HepG2 (cell line): ENCODE results near the gene GPA33. TPM values are rescaled to one million over a fixed set of nuclear protein-coding genes. Genes with fewer than 3 reads are reported as not detected.

Experiments
- ATAC-seq: fragments of 200-7000 bp; cut with Tn5 transposase; 3 replicates; pipeline ENCODE4 v1.9.1; 2020; ENCODE audit warnings: mild to moderate bottlenecking, moderate library complexity
- BruUV-seq: library from RNA; stranded (reverse); fragments of 400-500 nt; replicated peaks from 2 replicates; lab custom pipeline; 2021; lab: Mats Ljungman, UMichigan
- CTCF ChIA-PET: fragments of 300-600 bp; formaldehyde crosslinking; extraction: SDS; loops from one replicate; lab custom pipeline; 2021; ENCODE audit warnings: low total read pairs, inconsistent platforms, low intra/inter-chr PET ratio; lab: Yijun Ruan, JAX
- POLR2A ChIA-PET: fragments of 350-600 bp; sonication (Branson Sonifier 250); formaldehyde crosslinking; loops from one replicate; lab custom pipeline; 2020; ENCODE audit warnings: antibody characterized with exemption, inconsistent platforms; lab: Yijun Ruan, JAX
- DNase-seq: peaks from one replicate; pipeline ENCODE4 v3.0.0-alpha.2; 2015; ENCODE audit warnings: low spot score
- FAIRE-seq: peaks from 3 replicates; lab custom pipeline; 2011; peaks lifted over from hg19 to GRCh38; lab: Jason Lieb, UNC
- H2AFZ ChIP-seq: one replicate; pipeline ENCODE4 v1.6.1; 2011; ENCODE audit warnings: low read length, inconsistent platforms
- H3K27ac ChIP-seq: fragments of 300-600 bp; 3 replicates; pipeline ENCODE4 v1.8.0; 2011; ENCODE audit warnings: mixed run types, mild to moderate bottlenecking, mixed read lengths, low read length, inconsistent platforms; ENCODE audit not compliant: insufficient read depth; ENCODE audit errors: extremely low read length
- H3K27me3 ChIP-seq, 2 experiments: fragments of 200-600 bp in 1 of 2; 2 replicates in 1 of 2; 3 replicates in 1 of 2; pipeline versions ENCODE4 v1.6.0 to v1.8.0; 2011; ENCODE audit warnings: low read length in 2 of 2, mild to moderate bottlenecking in 2 of 2, moderate library complexity in 2 of 2, inconsistent platforms in 1 of 2; ENCODE audit not compliant: insufficient read depth in 2 of 2, control insufficient read depth in 1 of 2
- H3K36me3 ChIP-seq, 2 experiments: fragments of 200-600 bp in 1 of 2; replicated peaks in 1 of 2; 2 replicates in 1 of 2; 3 replicates in 1 of 2; pipeline versions ENCODE4 v1.5.1 to v1.8.0; 2011; ENCODE audit warnings: low read length in 2 of 2, inconsistent platforms in 1 of 2; ENCODE audit not compliant: insufficient read depth in 2 of 2, control insufficient read depth in 1 of 2
- H3K4me1 ChIP-seq: 2 replicates; pipeline ENCODE4 v1.5.1; 2012; ENCODE audit warnings: low read length, inconsistent platforms; ENCODE audit not compliant: insufficient read depth
- H3K4me2 ChIP-seq: 2 replicates; pipeline ENCODE4 v1.6.0; 2011; ENCODE audit warnings: low read depth, low read length, inconsistent platforms
- H3K4me3 ChIP-seq, 3 experiments: fragments of 200-600 bp in 1 of 3; sonication (generic), shearing (Covaris generic) in 1 of 3; replicated peaks in 1 of 3; 2 replicates each; pipeline ENCODE4 v1.5.1; 2011 to 2016; ENCODE audit warnings: low read length in 3 of 3, inconsistent platforms in 2 of 3, low read depth in 2 of 3, mild to moderate bottlenecking in 2 of 3, control low read depth in 1 of 3, mixed read lengths in 1 of 3; ENCODE audit not compliant: insufficient read depth in 1 of 3
- H3K79me2 ChIP-seq: one replicate; pipeline ENCODE4 v1.6.1; 2011; ENCODE audit warnings: low read length, inconsistent platforms; ENCODE audit not compliant: insufficient read depth
- H3K9ac ChIP-seq: 2 replicates; pipeline ENCODE4 v1.6.0; 2011; ENCODE audit warnings: mild to moderate bottlenecking, low read depth, low read length, inconsistent platforms; ENCODE audit not compliant: insufficient read depth
- H3K9me3 ChIP-seq: 2 replicates; pipeline ENCODE4 v1.5.1; 2012; ENCODE audit warnings: mild to moderate bottlenecking, low read length
- H4K20me1 ChIP-seq: 2 replicates; pipeline ENCODE4 v1.6.0; 2011; ENCODE audit warnings: inconsistent platforms, mild to moderate bottlenecking, low read length, moderate library complexity; ENCODE audit not compliant: insufficient read depth
- ATF3 ChIP-seq: sonication (generic); formaldehyde crosslinking; IDR thresholded peaks from 2 replicates; pipeline ENCODE4 v1.4.0; 2020; ENCODE audit warnings: missing genetic modification reagents
- DZIP1 ChIP-seq: sonication (generic); formaldehyde crosslinking; IDR thresholded peaks from 2 replicates; pipeline ENCODE4 v1.5.0; 2020; ENCODE audit warnings: mild to moderate bottlenecking, missing genetic modification reagents
- GTF2F1 ChIP-seq: fragments of 150-350 bp; IDR thresholded peaks from 2 replicates; pipeline ENCODE4 v1.6.1; 2014; ENCODE audit warnings: low read length
- HNF4A ChIP-seq: sonication (generic); formaldehyde crosslinking; IDR thresholded peaks from 2 replicates; pipeline ENCODE4 v1.4.0; 2020; ENCODE audit warnings: missing genetic modification reagents
- NPAS2 ChIP-seq: sonication (generic); formaldehyde crosslinking; IDR thresholded peaks from 2 replicates; pipeline ENCODE4 v1.8.0; 2022; ENCODE audit warnings: mild to moderate bottlenecking, missing genetic modification reagents, borderline replicate concordance
- SP5 ChIP-seq: IDR thresholded peaks from 2 replicates; pipeline ENCODE4 v1.6.1; 2016; ENCODE audit warnings: low read depth, borderline replicate concordance
- ZNF33B ChIP-seq: sonication (generic); formaldehyde crosslinking; IDR thresholded peaks from 2 replicates; pipeline ENCODE4 v1.5.1; 2020; ENCODE audit warnings: mild to moderate bottlenecking, missing genetic modification reagents
- ZSCAN25 ChIP-seq: sonication (generic); formaldehyde crosslinking; IDR thresholded peaks from 2 replicates; pipeline ENCODE4 v1.8.0; 2022; ENCODE audit warnings: mild to moderate bottlenecking, missing genetic modification reagents
- WGBS: methylation state at CpG from one replicate; pipeline ENCODE4 v1.1.6; 2017; ENCODE audit warnings: low lambda C conversion rate; 5-methylcytosine and 5-hydroxymethylcytosine counted together
- in situ Hi-C: cut with HindIII; loops from 2 replicates; pipeline ENCODE4 v1.10.0; 2017; ENCODE audit warnings: low pct_unique_long_range_greater_than_20kb; ENCODE audit not compliant: extremely low pct_ligation_motif_present
- intact Hi-C: fragments of 100-400 bp; cut with micrococcal nuclease; formaldehyde crosslinking; loops from one replicate; pipeline ENCODE4 v1.10.0; 2022; ENCODE audit not compliant: unreplicated experiment
- polyA plus RNA-seq, 8 experiments: library from polyadenylated mRNA; depleted of rRNA in 3 of 8; stranded (reverse) in 7 of 8; unstranded in 1 of 8; fragments of >200 nt; fragmentation: Illumina TruSeq in 4 of 8; extraction: Trizol in 4 of 8; gene quantifications; 2 replicates each; pipeline versions ENCODE4 v1.2.1 to v1.2.3, GENCODE V29; 2011 to 2016; ENCODE audit warnings: low read depth in 4 of 8, missing spikeins in 1 of 8, mixed read lengths in 1 of 8; ENCODE audit not compliant: insufficient read depth in 1 of 8
- total RNA-seq, 5 experiments: library from RNA; depleted of rRNA; stranded (reverse); fragments of >200 nt; fragmentation: Illumina TruSeq; extraction: Trizol; gene quantifications; 2 replicates each; pipeline ENCODE4 v1.2.3, GENCODE V29; 2016; ENCODE audit warnings: low read depth in 1 of 5
- TF ChIP-seq, protein P1 (sequence below): sonication (generic); formaldehyde crosslinking; IDR thresholded peaks from 2 replicates; pipeline ENCODE4 v1.4.0; 2020; ENCODE audit warnings: missing genetic modification reagents, mild to moderate bottlenecking, borderline replicate concordance

GPA33 gene
- total and polyA plus RNA-seq, 2 of the 13 experiments (the other 11 are each of a cell fraction or from before 2014, with no cell fraction given) = not detected

DNA sequence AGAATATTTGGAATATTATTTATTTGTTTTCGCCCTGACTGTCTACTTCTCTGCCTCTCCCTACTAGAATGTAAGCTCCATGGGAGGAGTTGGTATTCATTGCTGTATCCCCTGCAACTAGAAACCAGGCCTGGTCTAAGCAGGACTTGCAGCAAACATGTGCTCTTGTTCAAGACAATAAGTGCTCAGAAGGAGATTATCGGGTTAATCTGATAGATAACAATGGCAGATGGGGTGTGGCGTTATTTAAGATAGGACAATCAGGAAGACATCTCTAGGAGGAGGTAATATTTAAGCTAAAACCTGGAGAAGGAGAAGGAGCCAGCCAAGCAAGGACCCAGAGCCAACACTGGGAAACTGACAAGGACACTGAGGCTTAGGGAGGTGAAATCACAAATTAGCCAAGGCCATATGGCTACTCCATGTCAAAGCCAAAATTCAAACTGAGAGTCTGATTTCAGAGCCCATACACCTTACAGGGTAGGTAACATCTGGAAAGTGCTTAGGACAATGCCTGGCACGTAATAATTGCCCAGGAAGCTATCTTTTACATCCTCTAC lies 45.2 kb upstream of the GPA33 start:
- FAIRE-seq = no peak
- POLR2A ChIA-PET = no interaction called here
- Histone ChIP-seq H3K36me3 (no peaks in the 10 kb centered on the region), H3K4me3 (no peak overlapping the region), H3K9ac (no peak overlapping the region)
- no TSS peak for BruUV-seq
- in situ Hi-C loops = no loop called here
- TF ChIP-seq HNF4A (CRISPR knock-in tag) (no peak), NPAS2 (CRISPR knock-in tag) (no peak), ATF3 (CRISPR knock-in tag) (no peak), ZSCAN25 (CRISPR knock-in tag) (no peak), GTF2F1 (no peak), SP5 (no peak), ZNF33B (CRISPR knock-in tag) (no peak), DZIP1 (CRISPR knock-in tag) (no peak)
- TF ChIP-seq, protein P1, sequence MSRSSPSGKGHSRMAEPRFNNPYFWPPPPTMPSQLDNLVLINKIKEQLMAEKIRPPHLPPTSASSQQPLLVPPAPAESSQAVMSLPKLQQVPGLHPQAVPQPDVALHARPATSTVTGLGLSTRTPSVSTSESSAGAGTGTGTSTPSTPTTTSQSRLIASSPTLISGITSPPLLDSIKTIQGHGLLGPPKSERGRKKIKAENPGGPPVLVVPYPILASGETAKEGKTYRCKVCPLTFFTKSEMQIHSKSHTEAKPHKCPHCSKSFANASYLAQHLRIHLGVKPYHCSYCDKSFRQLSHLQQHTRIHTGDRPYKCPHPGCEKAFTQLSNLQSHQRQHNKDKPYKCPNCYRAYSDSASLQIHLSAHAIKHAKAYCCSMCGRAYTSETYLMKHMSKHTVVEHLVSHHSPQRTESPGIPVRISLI = no peak
- TF ChIP-seq, all 625 proteins: peak for 0
- no peaks in the 10 kb centered on the region for H3K9me3 ChIP-seq
- CTCF ChIA-PET = no interaction called here
- no peak overlapping the region for H2AFZ ChIP-seq
- no peaks in the 10 kb centered on the region for H4K20me1 ChIP-seq
- ATAC-seq = no peak
- peaks cover 0 to 22% of the 10 kb centered on the region in 2 experiments; a peak in 2 of 5 replicates for H3K27me3 ChIP-seq
- WGBS = 7% methylated on average over 4 of the region's 4 CpGs
- DNase-seq = no peak
- H3K4me2 ChIP-seq = no peak overlapping the region
- no peaks in the 10 kb centered on the region for H3K4me1 ChIP-seq
- no peaks in the 10 kb centered on the region for H3K79me2 ChIP-seq
- no peak overlapping the region for H3K27ac ChIP-seq
- intact Hi-C loops = no loop called here
